Measurements from ENCODE around the gene SNX3.

- no peak for TF ChIP-seq CTCF (IDR thresholded peaks at IDR 0.05)
- no peak for TF ChIP-seq POLR2A (IDR thresholded peaks at IDR 0.05)
- TF ChIP-seq POLR2AphosphoS5 (IDR thresholded peaks at IDR 0.05) = no peak
Observed at GRCh38 chr6:108222064-108222463, 38.8 kb downstream of the SNX3 start.

Measured in suprapubic skin (tissue), 4 donors.